Measurements from ENCODE around the gene CHRNA3. TPM values are rescaled to one million over a fixed set of nuclear protein-coding genes. Genes with fewer than 3 reads are reported as not detected.

The CHRNA3 gene
- polyA plus RNA-seq, 2 of the 4 experiments (the other 2 are of a cell fraction) = 0.27 to 0.45 TPM

DNA sequence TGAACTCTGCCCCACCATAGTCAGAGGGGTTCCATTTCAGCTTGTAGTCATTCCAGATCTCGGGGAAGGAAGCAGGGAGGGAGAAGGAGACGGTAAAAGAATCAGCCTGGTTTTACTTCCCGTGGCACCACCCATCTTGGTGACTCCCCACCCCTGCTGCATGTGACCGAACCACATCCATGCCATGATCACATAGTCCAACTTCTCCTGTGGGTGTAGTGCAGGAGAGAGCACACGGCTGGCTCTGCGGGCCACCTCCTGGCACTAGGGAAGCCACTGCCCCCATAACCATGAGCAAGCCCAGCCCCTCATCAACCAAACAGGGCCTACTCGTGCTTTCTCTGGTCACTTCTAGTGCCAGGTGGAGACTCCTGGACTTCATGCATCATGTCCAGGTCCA is 3.7 kb downstream of the CHRNA3 start:
- no peak for DNase-seq (ENCODE audit: low read depth in 1 of 2, low spot score in 1 of 2)
- FAIRE-seq = no peak
- CTCF ChIA-PET = interaction anchor here (0.6 to 19.2 kb wide), 9 partner anchors 19 to 692 kb away, joined by 3 to 256 read pairs (median 8); partner anchors contain the start of genes CHRNA5 and CHRNB4

DNA sequence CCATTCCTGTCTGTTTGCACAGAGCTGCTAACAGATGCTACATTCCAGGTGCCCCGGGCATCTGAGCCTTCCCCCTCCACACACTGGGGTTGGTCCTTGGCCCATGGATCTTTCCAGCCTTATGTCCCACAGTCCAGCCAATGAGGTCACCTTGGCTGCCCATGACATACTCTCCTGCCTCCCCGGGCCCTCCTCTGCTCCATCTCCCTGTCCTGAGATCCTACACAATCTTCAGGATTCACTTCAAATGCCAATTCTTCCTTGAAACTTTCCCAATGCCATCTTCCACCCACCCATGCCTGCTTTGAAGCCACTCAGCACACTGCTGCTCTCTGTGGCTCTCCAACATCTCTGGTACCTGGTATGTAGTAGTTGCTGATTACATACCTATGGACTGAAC is 4.3 kb downstream of the CHRNA3 start:
- POLR2A ChIA-PET = no interaction called here
- H3K4me2 ChIP-seq = no peak overlapping the region
- 51% methylated on average over 2 of the region's 2 CpGs for WGBS (ENCODE audit: missing lambda C conversion rate)
- DNase-seq (ENCODE audit: low read depth in 1 of 2, low spot score in 1 of 2) (no peak), ATAC-seq (no peak), FAIRE-seq (no peak)
- CTCF ChIA-PET = interaction anchor here (0.6 to 19.2 kb wide), 7 partner anchors 23 to 135 kb away, joined by 3 to 256 read pairs (median 4); no protein-coding TSS in a partner anchor
- no peak overlapping the region for H3K4me3 ChIP-seq
- H3K9me3 ChIP-seq = no peaks in the 10 kb centered on the region
- peaks cover 14% of the 10 kb centered on the region; the same call in 2 of the 3 replicates for H3K4me1 ChIP-seq
- no peak overlapping the region for H3K27ac ChIP-seq
- TF ChIP-seq CBX8 (IDR thresholded peaks at IDR 0.05) (no peak), CHD4 (IDR thresholded peaks at IDR 0.05; ENCODE audit: borderline replicate concordance) (no peak), FOSL2 (IDR thresholded peaks at IDR 0.05) (no peak), FOSL2 (CRISPR knock-in tag; IDR thresholded peaks at IDR 0.05) (no peak), JUN (IDR thresholded peaks at IDR 0.05) (no peak), SREBF2 (IDR thresholded peaks at IDR 0.05) (no peak), GATA3 (IDR thresholded peaks at IDR 0.05; ENCODE audit: borderline replicate concordance) (no peak)
- TF ChIP-seq, protein P1, sequence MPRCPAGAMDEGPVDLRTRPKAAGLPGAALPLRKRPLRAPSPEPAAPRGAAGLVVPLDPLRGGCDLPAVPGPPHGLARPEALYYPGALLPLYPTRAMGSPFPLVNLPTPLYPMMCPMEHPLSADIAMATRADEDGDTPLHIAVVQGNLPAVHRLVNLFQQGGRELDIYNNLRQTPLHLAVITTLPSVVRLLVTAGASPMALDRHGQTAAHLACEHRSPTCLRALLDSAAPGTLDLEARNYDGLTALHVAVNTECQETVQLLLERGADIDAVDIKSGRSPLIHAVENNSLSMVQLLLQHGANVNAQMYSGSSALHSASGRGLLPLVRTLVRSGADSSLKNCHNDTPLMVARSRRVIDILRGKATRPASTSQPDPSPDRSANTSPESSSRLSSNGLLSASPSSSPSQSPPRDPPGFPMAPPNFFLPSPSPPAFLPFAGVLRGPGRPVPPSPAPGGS (IDR thresholded peaks at IDR 0.05) = no peak

More for the DNA sequence above, 3.7 kb downstream of the CHRNA3 start:
- H3K27ac ChIP-seq = no peak overlapping the region
- no peak for ATAC-seq
- no peak for TF ChIP-seq CHD4 (IDR thresholded peaks at IDR 0.05; ENCODE audit: borderline replicate concordance)
- 0 out of 2 replicates have a peak, but pooled peaks have one; percentile 4 for TF ChIP-seq POLR2A (IDR thresholded peaks at IDR 0.05; ENCODE audit: low read length)
- POLR2A ChIA-PET = no interaction called here
- 63% methylated on average over 7 of the region's 7 CpGs for WGBS (ENCODE audit: missing lambda C conversion rate)
- peaks cover 14% of the 10 kb centered on the region; the same call in 2 of the 3 replicates for H3K4me1 ChIP-seq
- no peak overlapping the region for H3K4me3 ChIP-seq
- H3K9me3 ChIP-seq = no peaks in the 10 kb centered on the region
- no peak overlapping the region for H3K4me2 ChIP-seq

DNA sequence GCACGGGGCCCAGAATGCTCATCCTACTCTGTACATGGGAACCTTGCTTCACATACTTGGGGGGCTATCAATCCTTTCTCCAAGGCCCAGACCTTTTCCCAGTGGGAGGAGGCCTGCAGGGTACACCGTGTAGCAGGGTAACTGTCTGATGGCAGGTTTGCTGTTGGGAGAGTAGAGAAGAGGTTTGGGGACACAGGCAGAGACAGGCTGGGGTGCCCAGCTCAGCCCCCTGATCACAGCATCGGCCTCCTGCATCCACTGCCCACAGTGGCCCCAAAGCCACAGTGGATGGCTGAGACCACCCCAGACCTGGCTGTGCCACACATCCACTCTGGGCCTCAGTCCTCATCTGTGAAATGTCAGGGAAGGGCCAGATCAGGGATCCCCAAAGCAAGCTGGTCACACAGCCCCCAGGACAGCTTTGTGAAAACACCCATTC is 5.6 kb downstream of the CHRNA3 start:
- H3K4me2 ChIP-seq = no peak overlapping the region
- TF ChIP-seq NFE2L2 (conservative IDR thresholded peaks at IDR 0.05; ENCODE audit: low read length) (no peak), JUNB (IDR thresholded peaks at IDR 0.05) (no peak), RNF2 (IDR thresholded peaks at IDR 0.05; ENCODE audit: borderline replicate concordance, low read depth) (no peak), GATA3 (IDR thresholded peaks at IDR 0.05; ENCODE audit: borderline replicate concordance) (no peak), KDM1A (IDR thresholded peaks at IDR 0.05; ENCODE audit: low read depth) (no peak), BHLHE40 (IDR thresholded peaks at IDR 0.05; ENCODE audit: low read depth, low read length) (no peak), HEYL (CRISPR knock-in tag; IDR thresholded peaks at IDR 0.05) (no peak), SREBF2 (IDR thresholded peaks at IDR 0.05) (no peak), TFCP2L1 (CRISPR knock-in tag; IDR thresholded peaks at IDR 0.05) (no peak), JUN (IDR thresholded peaks at IDR 0.05) (no peak), SMC3 (IDR thresholded peaks at IDR 0.05) (no peak), EP300 (IDR thresholded peaks at IDR 0.05) (no peak), RAD21 (conservative IDR thresholded peaks at IDR 0.05 in 1 of 2, IDR thresholded peaks at IDR 0.05 in 1 of 2) (no peak)
- TF ChIP-seq, protein P2, sequence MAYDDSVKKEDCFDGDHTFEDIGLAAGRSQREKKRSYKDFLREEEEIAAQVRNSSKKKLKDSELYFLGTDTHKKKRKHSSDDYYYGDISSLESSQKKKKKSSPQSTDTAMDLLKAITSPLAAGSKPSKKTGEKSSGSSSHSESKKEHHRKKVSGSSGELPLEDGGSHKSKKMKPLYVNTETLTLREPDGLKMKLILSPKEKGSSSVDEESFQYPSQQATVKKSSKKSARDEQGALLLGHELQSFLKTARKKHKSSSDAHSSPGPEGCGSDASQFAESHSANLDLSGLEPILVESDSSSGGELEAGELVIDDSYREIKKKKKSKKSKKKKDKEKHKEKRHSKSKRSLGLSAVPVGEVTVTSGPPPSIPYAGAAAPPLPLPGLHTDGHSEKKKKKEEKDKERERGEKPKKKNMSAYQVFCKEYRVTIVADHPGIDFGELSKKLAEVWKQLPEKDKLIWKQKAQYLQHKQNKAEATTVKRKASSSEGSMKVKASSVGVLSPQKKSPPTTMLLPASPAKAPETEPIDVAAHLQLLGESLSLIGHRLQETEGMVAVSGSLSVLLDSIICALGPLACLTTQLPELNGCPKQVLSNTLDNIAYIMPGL (CRISPR knock-in tag; IDR thresholded peaks at IDR 0.05; ENCODE audit: borderline replicate concordance) = no peak
- TF ChIP-seq, protein P3, sequence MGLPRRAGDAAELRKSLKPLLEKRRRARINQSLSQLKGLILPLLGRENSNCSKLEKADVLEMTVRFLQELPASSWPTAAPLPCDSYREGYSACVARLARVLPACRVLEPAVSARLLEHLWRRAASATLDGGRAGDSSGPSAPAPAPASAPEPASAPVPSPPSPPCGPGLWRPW (IDR thresholded peaks at IDR 0.05) = no peak
- TF ChIP-seq, protein P4, sequence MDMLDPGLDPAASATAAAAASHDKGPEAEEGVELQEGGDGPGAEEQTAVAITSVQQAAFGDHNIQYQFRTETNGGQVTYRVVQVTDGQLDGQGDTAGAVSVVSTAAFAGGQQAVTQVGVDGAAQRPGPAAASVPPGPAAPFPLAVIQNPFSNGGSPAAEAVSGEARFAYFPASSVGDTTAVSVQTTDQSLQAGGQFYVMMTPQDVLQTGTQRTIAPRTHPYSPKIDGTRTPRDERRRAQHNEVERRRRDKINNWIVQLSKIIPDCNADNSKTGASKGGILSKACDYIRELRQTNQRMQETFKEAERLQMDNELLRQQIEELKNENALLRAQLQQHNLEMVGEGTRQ (IDR thresholded peaks at IDR 0.05) = no peak
- TF ChIP-seq, protein P5, sequence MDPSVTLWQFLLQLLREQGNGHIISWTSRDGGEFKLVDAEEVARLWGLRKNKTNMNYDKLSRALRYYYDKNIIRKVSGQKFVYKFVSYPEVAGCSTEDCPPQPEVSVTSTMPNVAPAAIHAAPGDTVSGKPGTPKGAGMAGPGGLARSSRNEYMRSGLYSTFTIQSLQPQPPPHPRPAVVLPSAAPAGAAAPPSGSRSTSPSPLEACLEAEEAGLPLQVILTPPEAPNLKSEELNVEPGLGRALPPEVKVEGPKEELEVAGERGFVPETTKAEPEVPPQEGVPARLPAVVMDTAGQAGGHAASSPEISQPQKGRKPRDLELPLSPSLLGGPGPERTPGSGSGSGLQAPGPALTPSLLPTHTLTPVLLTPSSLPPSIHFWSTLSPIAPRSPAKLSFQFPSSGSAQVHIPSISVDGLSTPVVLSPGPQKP (IDR thresholded peaks at IDR 0.05; ENCODE audit: low read depth, low read length) = no peak
- TF ChIP-seq, protein P6, sequence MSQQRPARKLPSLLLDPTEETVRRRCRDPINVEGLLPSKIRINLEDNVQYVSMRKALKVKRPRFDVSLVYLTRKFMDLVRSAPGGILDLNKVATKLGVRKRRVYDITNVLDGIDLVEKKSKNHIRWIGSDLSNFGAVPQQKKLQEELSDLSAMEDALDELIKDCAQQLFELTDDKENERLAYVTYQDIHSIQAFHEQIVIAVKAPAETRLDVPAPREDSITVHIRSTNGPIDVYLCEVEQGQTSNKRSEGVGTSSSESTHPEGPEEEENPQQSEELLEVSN (IDR thresholded peaks at IDR 0.05; ENCODE audit: borderline replicate concordance, low read depth) = no peak
- TF ChIP-seq, protein P7, sequence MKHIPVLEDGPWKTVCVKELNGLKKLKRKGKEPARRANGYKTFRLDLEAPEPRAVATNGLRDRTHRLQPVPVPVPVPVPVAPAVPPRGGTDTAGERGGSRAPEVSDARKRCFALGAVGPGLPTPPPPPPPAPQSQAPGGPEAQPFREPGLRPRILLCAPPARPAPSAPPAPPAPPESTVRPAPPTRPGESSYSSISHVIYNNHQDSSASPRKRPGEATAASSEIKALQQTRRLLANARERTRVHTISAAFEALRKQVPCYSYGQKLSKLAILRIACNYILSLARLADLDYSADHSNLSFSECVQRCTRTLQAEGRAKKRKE (CRISPR knock-in tag; IDR thresholded peaks at IDR 0.05; ENCODE audit: low read depth) = no peak
- no peak for DNase-seq (ENCODE audit: low read depth in 1 of 2, low spot score in 1 of 2)
- ChIA-PET CTCF (interaction anchor here (0.7 to 19.2 kb wide), 8 partner anchors 11 to 136 kb away, joined by 3 to 256 read pairs (median 4); no protein-coding TSS in a partner anchor), POLR2A (interaction anchor here (0.6 kb wide), 1 partner anchor 316 kb away, joined by 3 read pairs; the partner anchor contains the start of gene SKIC8)
- no peaks in the 10 kb centered on the region for H3K9me3 ChIP-seq
- no peak overlapping the region for H3K27ac ChIP-seq
- peaks cover 10% of the 10 kb centered on the region; the same call in 2 of the 3 replicates for H3K4me1 ChIP-seq
- H3K4me3 ChIP-seq = no peak overlapping the region
- no peak for ATAC-seq
- 62% methylated on average over 3 of the region's 3 CpGs for WGBS (ENCODE audit: missing lambda C conversion rate)
- FAIRE-seq = no peak
